K562 treated with DMSO at 1 percent for 12 hours (cell line): ENCODE results near the gene ZNF117. TPM values are rescaled to one million over a fixed set of nuclear protein-coding genes. Genes with fewer than 3 reads are reported as not detected.

Experiments used
- total RNA-seq: library from RNA; unstranded; fragments of 300-600 nt; gene quantifications from 2 replicates; pipeline ENCODE4 v1.2.3, GENCODE V29; 2022; ENCODE audit not compliant: insufficient read depth

ZNF117 gene
- 1.5 and 10.6 TPM in 2 replicates for total RNA-seq

GRCh38 chr7:64990936-64991335, at the start of gene ZNF117:
TSS of gene ZNF117 (minus strand) at chr7:64991036.

GRCh38 chr7:65006094-65006992, 15.5 kb upstream of the ZNF117 start, which contains the start of gene ERV3-1:
TSS of gene ERV3-1 (minus strand) at chr7:65006687. CDS start at chr7:64993026, 13,661 bp downstream.

Other genes starting within 250 kb of the ZNF117 start
- 9.5 and 16.7 TPM in 2 replicates for gene ZNF138, start 196.6 kb downstream of the ZNF117 start, total RNA-seq
- 2.2 and 8.1 TPM in 2 replicates for gene ZNF273, start 87.8 kb downstream of the ZNF117 start, total RNA-seq
- 4.4 and 23.8 TPM in 2 replicates for gene ERV3-1, start 15.7 kb upstream of the ZNF117 start, total RNA-seq